RWPE2 (cell line): ENCODE results near the gene USH2A.

Experiments
- ATAC-seq: fragments of 200-7000 bp; cut with Tn5 transposase; 3 replicates; pipeline ENCODE4 v1.9.1; 2021; ENCODE audit warnings: low read depth
- DNase-seq: peaks from one replicate; pipeline ENCODE4 v3.0.0-alpha.2; 2020; ENCODE audit warnings: low spot score
- H3K27ac ChIP-seq: fragments of 450-650 bp; 2 replicates; pipeline ENCODE4 v1.5.1; 2017; ENCODE audit warnings: mild to moderate bottlenecking; ENCODE audit not compliant: poor library complexity, severe bottlenecking
- H3K27me3 ChIP-seq: fragments of 250-450 bp; sonication (Bioruptor Pico); 2 replicates; pipeline ENCODE4 v1.5.1; 2021; ENCODE audit warnings: mild to moderate bottlenecking, moderate library complexity; ENCODE audit not compliant: insufficient read depth, poor library complexity, severe bottlenecking
- H3K36me3 ChIP-seq: fragments of 250-450 bp; sonication (Bioruptor Pico); 2 replicates; pipeline ENCODE4 v1.5.1; 2020; ENCODE audit warnings: low read depth, mild to moderate bottlenecking, moderate library complexity
- H3K4me1 ChIP-seq: fragments of 250-450 bp; sonication (Bioruptor Pico); 2 replicates; pipeline ENCODE4 v1.5.1; 2021; ENCODE audit warnings: mild to moderate bottlenecking, moderate library complexity; ENCODE audit not compliant: insufficient read depth, poor library complexity, severe bottlenecking
- H3K4me3 ChIP-seq: fragments of 250-450 bp; sonication (Bioruptor Pico); 2 replicates; pipeline ENCODE4 v1.5.1; 2021; ENCODE audit warnings: mild to moderate bottlenecking, moderate library complexity; ENCODE audit not compliant: severe bottlenecking
- H3K9me3 ChIP-seq: fragments of 250-450 bp; sonication (Bioruptor Pico); 2 replicates; pipeline ENCODE4 v1.5.1; 2021; ENCODE audit warnings: mild to moderate bottlenecking, moderate library complexity; ENCODE audit not compliant: severe bottlenecking
- CTCF ChIP-seq: fragments of 450-650 bp; IDR thresholded peaks from one replicate; pipeline ENCODE4 v1.5.1; 2017; ENCODE audit warnings: mild to moderate bottlenecking, moderate library complexity; ENCODE audit not compliant: poor library complexity, severe bottlenecking

Gene USH2A

GRCh38 chr1:215720126-215720525 is 703.1 kb downstream of the USH2A start:
- H3K4me1 ChIP-seq, result no peaks in the 10 kb centered on the region
- H3K36me3 ChIP-seq, result no peaks in the 10 kb centered on the region
- no peaks in the 10 kb centered on the region for H3K27me3 ChIP-seq
- no peak for TF ChIP-seq CTCF
- H3K4me3 ChIP-seq, result no peak overlapping the region
- no peak for DNase-seq
- ATAC-seq, result no peak
- no peaks in the 10 kb centered on the region for H3K9me3 ChIP-seq
- no peak overlapping the region for H3K27ac ChIP-seq

GRCh38 chr1:215719552-215719951 is 703.7 kb downstream of the USH2A start:
- no peaks in the 10 kb centered on the region for H3K27me3 ChIP-seq
- ATAC-seq, result no peak; the same call in 2 of the 3 replicates
- H3K4me3 ChIP-seq, result no peak overlapping the region
- DNase-seq, result no peak
- no peak for TF ChIP-seq CTCF
- no peak overlapping the region for H3K27ac ChIP-seq
- no peaks in the 10 kb centered on the region for H3K9me3 ChIP-seq
- no peaks in the 10 kb centered on the region for H3K4me1 ChIP-seq
- no peaks in the 10 kb centered on the region for H3K36me3 ChIP-seq

GRCh38 chr1:215718575-215719287 is 704.5 kb downstream of the USH2A start:
- Histone ChIP-seq H3K4me1 (no peaks in the 10 kb centered on the region), H3K27me3 (no peaks in the 10 kb centered on the region), H3K4me3 (no peak overlapping the region), H3K27ac (no peak overlapping the region), H3K36me3 (no peaks in the 10 kb centered on the region), H3K9me3 (no peaks in the 10 kb centered on the region)
- no peak for DNase-seq
- no peak for TF ChIP-seq CTCF
- no peak for ATAC-seq

GRCh38 chr1:215717677-215718426 is 705.4 kb downstream of the USH2A start:
- DNase-seq (no peak), ATAC-seq (no peak)

More at GRCh38 chr1:215717677-215718426, 705.4 kb downstream of the USH2A start:
- TF ChIP-seq CTCF, result no peak
- no peaks in the 10 kb centered on the region for H3K36me3 ChIP-seq
- H3K27ac ChIP-seq, result no peak overlapping the region
- no peaks in the 10 kb centered on the region for H3K27me3 ChIP-seq
- no peaks in the 10 kb centered on the region for H3K9me3 ChIP-seq
- H3K4me3 ChIP-seq, result no peak overlapping the region
- no peaks in the 10 kb centered on the region for H3K4me1 ChIP-seq
